Hepatocyte (in vitro differentiated cells): ENCODE results near the gene CBLL1. TPM values are rescaled to one million over a fixed set of nuclear protein-coding genes. Genes with fewer than 3 reads are reported as not detected.

Source experiments
- DNase-seq: peaks from one replicate; pipeline ENCODE4 v3.0.0-alpha.2; 2016; ENCODE audit warnings: low spot score
- H2AFZ ChIP-seq: fragments of 200-600 bp; sonication (generic); 2 replicates; pipeline ENCODE4 v1.6.0; 2016; ENCODE audit warnings: antibody characterized with exemption, mild to moderate bottlenecking
- H3K27ac ChIP-seq: fragments of 200-600 bp; sonication (generic); 2 replicates; pipeline ENCODE4 v1.5.1; 2016; ENCODE audit warnings: mild to moderate bottlenecking
- H3K27me3 ChIP-seq: fragments of 200-600 bp; sonication (generic); 2 replicates; pipeline ENCODE4 v1.6.1; 2016
- H3K36me3 ChIP-seq: fragments of 200-600 bp; sonication (generic); replicated peaks from 2 replicates; pipeline ENCODE4 v1.5.1; 2016; ENCODE audit warnings: low read depth; ENCODE audit not compliant: insufficient read depth
- H3K4me1 ChIP-seq: fragments of 200-600 bp; sonication (generic); 2 replicates; pipeline ENCODE4 v1.5.1; 2016; ENCODE audit warnings: mild to moderate bottlenecking, moderate library complexity; ENCODE audit not compliant: insufficient read depth
- H3K4me2 ChIP-seq: fragments of 200-600 bp; sonication (generic); 2 replicates; pipeline ENCODE4 v1.6.0; 2016
- H3K4me3 ChIP-seq: fragments of 200-600 bp; sonication (generic); 2 replicates; pipeline ENCODE4 v1.5.1; 2016; ENCODE audit warnings: mild to moderate bottlenecking
- H3K79me2 ChIP-seq: fragments of 200-600 bp; sonication (generic); 2 replicates; pipeline ENCODE4 v1.6.0; 2017; ENCODE audit warnings: mild to moderate bottlenecking
- H3K9me2 ChIP-seq: fragments of 200-600 bp; sonication (generic); replicated peaks from 2 replicates; pipeline ENCODE4 v1.6.0; 2017; ENCODE audit warnings: mild to moderate bottlenecking; ENCODE audit not compliant: insufficient read depth
- H3K9me3 ChIP-seq: fragments of 200-600 bp; sonication (generic); 2 replicates; pipeline ENCODE4 v1.5.1; 2016; ENCODE audit warnings: low read depth, mild to moderate bottlenecking
- H4K20me1 ChIP-seq: fragments of 200-600 bp; sonication (generic); 2 replicates; pipeline ENCODE4 v1.6.0; 2016; ENCODE audit warnings: mild to moderate bottlenecking; ENCODE audit not compliant: insufficient read depth, poor library complexity, severe bottlenecking
- CTCF ChIP-seq: fragments of 200-600 bp; sonication (generic); IDR thresholded peaks from 2 replicates; pipeline ENCODE4 v1.5.1; 2016; ENCODE audit warnings: antibody characterized with exemption, mild to moderate bottlenecking; ENCODE audit not compliant: poor library complexity
- EZH2 ChIP-seq: fragments of 200-600 bp; sonication (generic); IDR thresholded peaks from 2 replicates; pipeline ENCODE4 v1.6.1; 2016; ENCODE audit warnings: antibody characterized with exemption, mild to moderate bottlenecking, borderline replicate concordance
- EZH2phosphoT487 ChIP-seq: fragments of 200-600 bp; sonication (generic); IDR thresholded peaks from one replicate; pipeline ENCODE4 v1.6.1; 2018; ENCODE audit warnings: antibody characterized with exemption, mild to moderate bottlenecking, low read depth, moderate library complexity; ENCODE audit not compliant: unreplicated experiment, severe bottlenecking
- WGBS: methylation state at CpG from one replicate; pipeline ENCODE4 v1.1.6; 2016; ENCODE audit warnings: low lambda C conversion rate; ENCODE audit errors: missing lambda C conversion rate; 5-methylcytosine and 5-hydroxymethylcytosine counted together
- polyA plus RNA-seq: library from polyadenylated mRNA; unstranded; fragments of >200 nt; fragmentation: Nextera tagmentation; extraction: Ambion mirVana; gene quantifications from 2 replicates; pipeline ENCODE4 v1.2.1, GENCODE V29; 2016
- total RNA-seq: library from RNA; depleted of rRNA; stranded (reverse); fragments of >200 nt; gene quantifications from 2 replicates; pipeline ENCODE4 v1.2.3, GENCODE V29; 2014

Gene CBLL1
- total and polyA plus RNA-seq, 2 experiments from 2014 or later, result 12.5 to 18.6 TPM

- no peak for DNase-seq
- Histone ChIP-seq H3K4me1 (no peaks in the 10 kb centered on the region), H3K36me3 (no peaks in the 10 kb centered on the region), H3K27me3 (peaks cover 21% of the 10 kb centered on the region), H3K9me3 (no peaks in the 10 kb centered on the region), H3K4me2 (no peak overlapping the region), H3K4me3 (no peak overlapping the region), H3K9me2 (no peaks in the 10 kb centered on the region), H4K20me1 (no peaks in the 10 kb centered on the region), H3K79me2 (no peaks in the 10 kb centered on the region), H3K27ac (no peak overlapping the region), H2AFZ (no peak overlapping the region)
- 97% methylated on average over 3 of the region's 3 CpGs for WGBS
- TF ChIP-seq EZH2 (no peak), CTCF (no peak), EZH2phosphoT487 (no peak)
These were observed 40.1 kb upstream of the CBLL1 start for GRCh38 chr7:107703872-107704271.

GRCh38 chr7:107708956-107709355, 35.0 kb upstream of the CBLL1 start:
- Histone ChIP-seq H3K4me1 (no peaks in the 10 kb centered on the region), H3K79me2 (no peaks in the 10 kb centered on the region), H3K9me3 (no peaks in the 10 kb centered on the region), H3K36me3 (no peaks in the 10 kb centered on the region), H2AFZ (no peak overlapping the region), H3K4me2 (no peak overlapping the region), H3K9me2 (no peaks in the 10 kb centered on the region), H3K27me3 (peaks cover 4% of the 10 kb centered on the region), H4K20me1 (no peaks in the 10 kb centered on the region), H3K4me3 (no peak overlapping the region), H3K27ac (no peak overlapping the region)
- WGBS, result 97% methylated on average over 2 of the region's 2 CpGs
- no peak for DNase-seq
- no peak for TF ChIP-seq EZH2
- no peak for TF ChIP-seq CTCF
- no peak for TF ChIP-seq EZH2phosphoT487

GRCh38 chr7:107711301-107711700, 32.6 kb upstream of the CBLL1 start:
- TF ChIP-seq CTCF (no peak), EZH2 (no peak), EZH2phosphoT487 (no peak)
- Histone ChIP-seq H3K79me2 (no peaks in the 10 kb centered on the region), H3K4me1 (no peaks in the 10 kb centered on the region), H3K9me3 (no peaks in the 10 kb centered on the region), H3K9me2 (no peaks in the 10 kb centered on the region), H3K4me3 (no peak overlapping the region), H3K36me3 (no peaks in the 10 kb centered on the region), H3K27me3 (no peaks in the 10 kb centered on the region), H3K4me2 (no peak overlapping the region), H2AFZ (no peak overlapping the region), H4K20me1 (no peaks in the 10 kb centered on the region), H3K27ac (no peak overlapping the region)
- WGBS, result 72% methylated on average over 1 of the region's 1 CpG
- DNase-seq, result no peak

- no peaks in the 10 kb centered on the region for H3K36me3 ChIP-seq
- WGBS, result 78% methylated on average over 1 of the region's 1 CpG
- H3K4me3 ChIP-seq, result no peak overlapping the region
- H2AFZ ChIP-seq, result no peak overlapping the region
- no peak overlapping the region for H3K27ac ChIP-seq
- no peaks in the 10 kb centered on the region for H3K27me3 ChIP-seq
- H3K4me1 ChIP-seq, result no peaks in the 10 kb centered on the region
- no peaks in the 10 kb centered on the region for H3K9me2 ChIP-seq
- no peaks in the 10 kb centered on the region for H4K20me1 ChIP-seq
- no peak overlapping the region for H3K4me2 ChIP-seq
- no peaks in the 10 kb centered on the region for H3K9me3 ChIP-seq
- DNase-seq, result no peak
- TF ChIP-seq EZH2phosphoT487 (no peak), EZH2 (no peak), CTCF (no peak)
- H3K79me2 ChIP-seq, result no peaks in the 10 kb centered on the region
These were observed 31.9 kb upstream of the CBLL1 start for GRCh38 chr7:107712025-107712424.
